Measurements from ENCODE around the gene RAB8B.

GRCh38 chr15:63172376-63172775, 17.0 kb upstream of the RAB8B start:
- no peak for TF ChIP-seq CTCF (IDR thresholded peaks at IDR 0.05)
- TF ChIP-seq ZFX (IDR thresholded peaks at IDR 0.05; ENCODE audit: borderline replicate concordance), result no peak

Measured in 22Rv1 (cell line).